T-cell (primary cell): ENCODE data around the gene GNAS-AS1. TPM values are rescaled to one million over a fixed set of nuclear protein-coding genes. Genes with fewer than 3 reads are reported as not detected.

Source experiments
- ATAC-seq, 4 experiments: fragments of 200-7000 bp in 3 of 4; fragments of 150-1000 bp in 1 of 4; cut with Tn5 transposase; replicated peaks in 1 of 4; 1 replicate in 3 of 4; 2 replicates in 1 of 4; pipeline ENCODE4 v1.10.0; 2021; ENCODE audit warnings: moderate library complexity in 3 of 4, mild to moderate bottlenecking in 2 of 4, moderate number of reproducible peaks in 1 of 4
- CTCF ChIA-PET, 2 donors: fragments of 300-600 bp; sonication (Branson Sonifier 250); formaldehyde crosslinking; loops; one replicate each; lab custom pipeline; 2022; ENCODE audit warnings: antibody characterized with exemption in 2 of 2; lab: Charles Lee
- POLR2A ChIA-PET, 2 donors: fragments of 300-600 bp; sonication (Branson Sonifier 250); formaldehyde crosslinking; loops; one replicate each; lab custom pipeline; 2022; ENCODE audit warnings: antibody characterized with exemption in 2 of 2; lab: Charles Lee
- DNase-seq, 35 experiments: peaks; one replicate each; pipeline versions ENCODE4 v3.0.0 to v3.0.0-alpha.2; 2013 to 2023
- H3K27ac ChIP-seq: one replicate; pipeline ENCODE4 v1.5.1; 2013; ENCODE audit warnings: low read length
- H3K27me3 ChIP-seq, 2 experiments: replicated peaks in 1 of 2; 1 replicate in 1 of 2; 2 replicates in 1 of 2; pipeline versions ENCODE4 v1.6.1 to v1.7.0; 2013; ENCODE audit warnings: low read length in 1 of 2, mixed read lengths in 1 of 2; ENCODE audit not compliant: control insufficient read depth in 2 of 2, insufficient read depth in 2 of 2; ENCODE audit errors: extremely low read depth in 1 of 2
- H3K36me3 ChIP-seq, 2 donors: 1 replicate in 1 of 2; 2 replicates in 1 of 2; pipeline versions ENCODE4 v1.6.1 to v1.7.0; 2013; ENCODE audit warnings: low read length in 1 of 2; ENCODE audit not compliant: control insufficient read depth in 2 of 2, insufficient read depth in 1 of 2; ENCODE audit errors: extremely low read depth in 1 of 2
- H3K4me1 ChIP-seq, 2 experiments: 1 replicate in 1 of 2; 2 replicates in 1 of 2; pipeline versions ENCODE4 v1.6.1 to v1.7.0; 2013; ENCODE audit warnings: low read length in 2 of 2, mixed read lengths in 1 of 2; ENCODE audit not compliant: insufficient read depth in 2 of 2, control insufficient read depth in 1 of 2; ENCODE audit errors: extremely low read depth in 1 of 2
- H3K4me3 ChIP-seq, 2 donors: 1 replicate in 1 of 2; 2 replicates in 1 of 2; pipeline versions ENCODE4 v1.5.1 to v1.7.0; 2013; ENCODE audit warnings: mild to moderate bottlenecking in 2 of 2, low read length in 1 of 2, moderate library complexity in 1 of 2; ENCODE audit not compliant: control insufficient read depth in 1 of 2; ENCODE audit errors: extremely low read depth in 1 of 2
- H3K9me3 ChIP-seq: 2 replicates; pipeline ENCODE4 v1.7.0; 2013
- H3K27ac Mint-ChIP-seq, 2 donors: one replicate each; pipeline ENCODE4 v1.8.0; 2020 to 2021; ENCODE audit warnings: mild to moderate bottlenecking in 2 of 2, mixed read lengths in 2 of 2
- H3K27me3 Mint-ChIP-seq, 2 donors: one replicate each; pipeline ENCODE4 v1.8.0; 2021 to 2022; ENCODE audit warnings: mixed read lengths in 2 of 2
- H3K36me3 Mint-ChIP-seq: one replicate; pipeline ENCODE4 v1.8.0; 2021; ENCODE audit warnings: mixed read lengths
- H3K4me1 Mint-ChIP-seq, 3 donors: one replicate each; pipeline ENCODE4 v1.8.0; 2020 to 2022; ENCODE audit warnings: mixed read lengths in 3 of 3, mild to moderate bottlenecking in 1 of 3
- H3K4me3 Mint-ChIP-seq, 3 donors: one replicate each; pipeline ENCODE4 v1.8.0; 2020 to 2022; ENCODE audit warnings: mild to moderate bottlenecking in 3 of 3, mixed read lengths in 3 of 3, moderate library complexity in 3 of 3
- H3K9me3 Mint-ChIP-seq, 3 donors: one replicate each; pipeline ENCODE4 v1.8.0; 2020 to 2022; ENCODE audit warnings: mixed read lengths in 3 of 3
- WGBS: methylation state at CpG from one replicate; pipeline ENCODE4 v1.1.5; 2013; ENCODE audit warnings: missing lambda C conversion rate; ENCODE audit not compliant: insufficient coverage; 5-methylcytosine and 5-hydroxymethylcytosine counted together
- total RNA-seq, 35 experiments: library from RNA in 6 of 35; stranded (reverse) in 6 of 35; fragments of 120-200 nt in 1 of 35; gene quantifications; one replicate each; pipeline versions ENCODE4 v1.2.1 to v1.2.4 and lab custom pipeline; 2013 to 2026

Gene GNAS-AS1
- total RNA-seq, 5 donors from 2014 or later (not counting 1 experiment from before 2014, with no cell fraction given): 1.1 to 1.7 (median 1.5) TPM

GRCh38 chr20:58790454-58790853 lies 60.2 kb downstream of the GNAS-AS1 start:
- Mint-ChIP-seq H3K4me1 (no peaks in the 10 kb centered on the region), H3K27me3 (peaks cover 11 to 34% of the 10 kb centered on the region in 2 donors), H3K9me3 (no peaks in the 10 kb centered on the region), H3K36me3 (no peaks in the 10 kb centered on the region), H3K27ac (no peak overlapping the region), H3K4me3 (no peak overlapping the region)
- Histone ChIP-seq H3K4me3 (no peak overlapping the region), H3K27me3 (peaks cover 0 to 39% of the 10 kb centered on the region in 2 experiments), H3K36me3 (no peaks in the 10 kb centered on the region), H3K4me1 (no peaks in the 10 kb centered on the region), H3K27ac (no peak overlapping the region), H3K9me3 (no peaks in the 10 kb centered on the region)
- CTCF ChIA-PET: no interaction called here
- WGBS: 66% methylated on average over 10 of the region's 10 CpGs
- ATAC-seq (no peak), DNase-seq (no peak)
- POLR2A ChIA-PET: no interaction called here

- CTCF ChIA-PET: no interaction called here
- POLR2A ChIA-PET: no interaction called here
- no peaks in the 10 kb centered on the region for H3K4me1 ChIP-seq
- no peak for DNase-seq
- Mint-ChIP-seq H3K27me3 (peaks cover 25 to 41% of the 10 kb centered on the region in 2 donors), H3K9me3 (no peaks in the 10 kb centered on the region), H3K27ac (no peak overlapping the region), H3K36me3 (no peaks in the 10 kb centered on the region), H3K4me3 (no peak overlapping the region), H3K4me1 (no peaks in the 10 kb centered on the region)
- H3K36me3 ChIP-seq: no peaks in the 10 kb centered on the region
- no peak for ATAC-seq
- H3K27me3 ChIP-seq: peaks cover 0 to 45% of the 10 kb centered on the region in 2 experiments
- no peak overlapping the region for H3K4me3 ChIP-seq
- no peaks in the 10 kb centered on the region for H3K9me3 ChIP-seq
- 77% methylated on average over 12 of the region's 15 CpGs for WGBS
- H3K27ac ChIP-seq: no peak overlapping the region
These were observed 61.7 kb downstream of the GNAS-AS1 start for GRCh38 chr20:58788896-58789544.

- peaks cover 0 to 44% of the 10 kb centered on the region in 2 experiments for H3K27me3 ChIP-seq
- CTCF ChIA-PET: no interaction called here
- no peaks in the 10 kb centered on the region for H3K9me3 Mint-ChIP-seq
- no peak overlapping the region for H3K27ac Mint-ChIP-seq
- POLR2A ChIA-PET: no interaction called here
- ATAC-seq (no peak), DNase-seq (no peak)
- no peaks in the 10 kb centered on the region for H3K36me3 ChIP-seq
- H3K4me1 Mint-ChIP-seq: no peaks in the 10 kb centered on the region
- no peaks in the 10 kb centered on the region for H3K9me3 ChIP-seq
- H3K27ac ChIP-seq: no peak overlapping the region
- H3K4me3 Mint-ChIP-seq: no peak overlapping the region
- peaks cover 22 to 45% of the 10 kb centered on the region in 2 donors for H3K27me3 Mint-ChIP-seq
- H3K4me1 ChIP-seq: no peaks in the 10 kb centered on the region
- no peak overlapping the region for H3K4me3 ChIP-seq
- 86% methylated on average over 17 of the region's 25 CpGs for WGBS
- H3K36me3 Mint-ChIP-seq: no peaks in the 10 kb centered on the region
These were observed 63.3 kb downstream of the GNAS-AS1 start for GRCh38 chr20:58787211-58788005.

- POLR2A ChIA-PET: no interaction called here
- H3K27me3 Mint-ChIP-seq: peaks cover 30 to 41% of the 10 kb centered on the region in 2 donors
- H3K36me3 Mint-ChIP-seq: no peaks in the 10 kb centered on the region
- no peak for ATAC-seq
- 73% methylated on average over 13 of the region's 15 CpGs for WGBS
- H3K4me1 Mint-ChIP-seq: no peaks in the 10 kb centered on the region
- CTCF ChIA-PET: interaction anchor here in 1 of 2 donors (0.7 kb wide), 1 partner anchor 34 kb away, joined by 3 read pairs; no protein-coding TSS in a partner anchor
- no peak for DNase-seq
- peaks cover 0 to 41% of the 10 kb centered on the region in 2 experiments for H3K27me3 ChIP-seq
- H3K4me1 ChIP-seq: no peaks in the 10 kb centered on the region
- H3K9me3 Mint-ChIP-seq: no peaks in the 10 kb centered on the region
- no peak overlapping the region for H3K27ac Mint-ChIP-seq
- no peaks in the 10 kb centered on the region for H3K9me3 ChIP-seq
- no peaks in the 10 kb centered on the region for H3K36me3 ChIP-seq
- no peak overlapping the region for H3K4me3 Mint-ChIP-seq
- no peak overlapping the region for H3K4me3 ChIP-seq
- no peak overlapping the region for H3K27ac ChIP-seq
These were observed 66.2 kb downstream of the GNAS-AS1 start for GRCh38 chr20:58784321-58785074.

DNA sequence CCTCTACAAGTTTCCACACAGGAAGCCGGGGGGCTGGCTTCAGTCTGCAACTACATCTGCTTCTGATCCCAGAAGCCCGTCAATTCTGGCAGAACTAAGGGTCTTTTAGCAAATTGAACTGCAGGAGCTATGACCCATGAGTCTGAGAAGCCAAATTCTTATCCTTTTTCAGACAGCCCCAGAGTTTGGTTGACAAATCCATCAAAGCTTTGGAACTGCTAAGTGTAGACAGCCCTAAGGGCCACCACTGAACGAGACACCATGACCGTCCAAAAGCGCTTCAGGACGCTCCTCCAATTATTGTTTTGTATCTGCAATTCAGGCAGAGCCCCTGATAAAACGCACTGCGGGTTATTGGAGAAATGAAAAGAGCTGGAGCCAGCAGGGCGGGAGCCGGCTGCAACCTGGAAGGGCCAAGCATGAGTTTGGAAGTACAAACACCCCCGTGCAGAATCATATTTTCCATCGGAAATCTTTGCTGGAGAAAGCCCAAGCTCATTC lies 67.1 kb downstream of the GNAS-AS1 start:
- Histone ChIP-seq H3K4me3 (no peak overlapping the region), H3K27ac (no peak overlapping the region), H3K27me3 (peaks cover 0 to 37% of the 10 kb centered on the region in 2 experiments), H3K9me3 (no peaks in the 10 kb centered on the region), H3K4me1 (no peaks in the 10 kb centered on the region), H3K36me3 (no peaks in the 10 kb centered on the region)
- peak overlapping the region in 1 of 2 donors; percentile 63 for H3K27ac Mint-ChIP-seq
- DNase-seq: no peak
- 84% methylated on average over 8 of the region's 12 CpGs for WGBS
- H3K9me3 Mint-ChIP-seq: no peaks in the 10 kb centered on the region
- H3K27me3 Mint-ChIP-seq: peaks cover 30 to 41% of the 10 kb centered on the region in 2 donors
- ChIA-PET POLR2A (no interaction called here), CTCF (interaction anchor here in 1 of 2 donors (0.7 kb wide), 1 partner anchor 35 kb away, joined by 3 read pairs; no protein-coding TSS in a partner anchor)
- no peaks in the 10 kb centered on the region for H3K36me3 Mint-ChIP-seq
- no peaks in the 10 kb centered on the region for H3K4me1 Mint-ChIP-seq
- no peak overlapping the region for H3K4me3 Mint-ChIP-seq
- no peak for ATAC-seq

GRCh38 chr20:58781138-58781537 lies 69.6 kb downstream of the GNAS-AS1 start:
- 67% methylated on average over 1 of the region's 4 CpGs for WGBS
- Histone ChIP-seq H3K9me3 (no peaks in the 10 kb centered on the region), H3K36me3 (no peaks in the 10 kb centered on the region), H3K27me3 (peaks cover 0 to 38% of the 10 kb centered on the region in 2 experiments), H3K4me3 (no peak overlapping the region), H3K27ac (no peak overlapping the region), H3K4me1 (no peaks in the 10 kb centered on the region)
- Mint-ChIP-seq H3K4me3 (no peak overlapping the region), H3K27me3 (peaks cover 31 to 39% of the 10 kb centered on the region in 2 donors), H3K36me3 (no peaks in the 10 kb centered on the region), H3K9me3 (no peaks in the 10 kb centered on the region), H3K27ac (no peak overlapping the region), H3K4me1 (no peaks in the 10 kb centered on the region)
- ChIA-PET POLR2A (no interaction called here), CTCF (no interaction called here)
- ATAC-seq (no peak), DNase-seq (no peak)
